GM11168 (cell line): Measurements from ENCODE around the gene PLXDC2.

Experiments used
- in situ Hi-C: fragments of 300-500 bp; cut with MboI; formaldehyde crosslinking; loops from one replicate; pipeline ENCODE4 v1.12.0; 2022; ENCODE audit warnings: low sequenced_read_pairs; ENCODE audit not compliant: unreplicated experiment

Gene PLXDC2

GRCh38 chr10:20233423-20233822 lies 417.2 kb downstream of the PLXDC2 start:
- in situ Hi-C loops = no loop called here

- in situ Hi-C loops = no loop called here
These were observed 418.3 kb downstream of the PLXDC2 start for GRCh38 chr10:20234579-20234978.

GRCh38 chr10:20237091-20237570 lies 420.9 kb downstream of the PLXDC2 start:
- in situ Hi-C loops = no loop called here

GRCh38 chr10:20237586-20237985 lies 421.4 kb downstream of the PLXDC2 start:
- in situ Hi-C loops = no loop called here

GRCh38 chr10:20240643-20241042 lies 424.4 kb downstream of the PLXDC2 start:
- in situ Hi-C loops = no loop called here

GRCh38 chr10:20247454-20247853 lies 431.2 kb downstream of the PLXDC2 start:
- in situ Hi-C loops = no loop called here

- in situ Hi-C loops = no loop called here
These were observed 431.9 kb downstream of the PLXDC2 start for GRCh38 chr10:20247891-20248708.

- in situ Hi-C loops = no loop called here
These were observed 437.8 kb downstream of the PLXDC2 start for GRCh38 chr10:20254078-20254477.

- in situ Hi-C loops = no loop called here
These were observed 438.3 kb downstream of the PLXDC2 start for GRCh38 chr10:20254497-20254896.

- in situ Hi-C loops = no loop called here
These were observed 440.7 kb downstream of the PLXDC2 start for GRCh38 chr10:20256969-20257368.

GRCh38 chr10:20257422-20257821 lies 441.2 kb downstream of the PLXDC2 start:
- in situ Hi-C loops = no loop called here

- in situ Hi-C loops = no loop called here
These were observed 448.9 kb downstream of the PLXDC2 start for GRCh38 chr10:20265146-20265545.

- in situ Hi-C loops = no loop called here
These were observed 451.5 kb downstream of the PLXDC2 start for GRCh38 chr10:20267734-20268133.

GRCh38 chr10:20271490-20271889 lies 455.3 kb downstream of the PLXDC2 start:
- in situ Hi-C loops = no loop called here

GRCh38 chr10:20272608-20273007 lies 456.4 kb downstream of the PLXDC2 start:
- in situ Hi-C loops = no loop called here

- in situ Hi-C loops = no loop called here
These were observed 458.3 kb downstream of the PLXDC2 start for GRCh38 chr10:20274571-20274970.

- in situ Hi-C loops = no loop called here
These were observed 460.1 kb downstream of the PLXDC2 start for GRCh38 chr10:20276127-20276979.

- in situ Hi-C loops = no loop called here
These were observed 461.6 kb downstream of the PLXDC2 start for GRCh38 chr10:20277820-20278219.

GRCh38 chr10:20281579-20281978 lies 465.3 kb downstream of the PLXDC2 start:
- in situ Hi-C loops = no loop called here

- in situ Hi-C loops = no loop called here
These were observed 471.4 kb downstream of the PLXDC2 start for GRCh38 chr10:20287586-20287985.

- in situ Hi-C loops = no loop called here
These were observed 471.8 kb downstream of the PLXDC2 start for GRCh38 chr10:20288060-20288459.
